ENCODE measurements around the gene AADACL4. TPM values are rescaled to one million over a fixed set of nuclear protein-coding genes. Genes with fewer than 3 reads are reported as not detected.

Gene AADACL4
- total RNA-seq, 1 experiment from 2014 or later = not detected

DNA sequence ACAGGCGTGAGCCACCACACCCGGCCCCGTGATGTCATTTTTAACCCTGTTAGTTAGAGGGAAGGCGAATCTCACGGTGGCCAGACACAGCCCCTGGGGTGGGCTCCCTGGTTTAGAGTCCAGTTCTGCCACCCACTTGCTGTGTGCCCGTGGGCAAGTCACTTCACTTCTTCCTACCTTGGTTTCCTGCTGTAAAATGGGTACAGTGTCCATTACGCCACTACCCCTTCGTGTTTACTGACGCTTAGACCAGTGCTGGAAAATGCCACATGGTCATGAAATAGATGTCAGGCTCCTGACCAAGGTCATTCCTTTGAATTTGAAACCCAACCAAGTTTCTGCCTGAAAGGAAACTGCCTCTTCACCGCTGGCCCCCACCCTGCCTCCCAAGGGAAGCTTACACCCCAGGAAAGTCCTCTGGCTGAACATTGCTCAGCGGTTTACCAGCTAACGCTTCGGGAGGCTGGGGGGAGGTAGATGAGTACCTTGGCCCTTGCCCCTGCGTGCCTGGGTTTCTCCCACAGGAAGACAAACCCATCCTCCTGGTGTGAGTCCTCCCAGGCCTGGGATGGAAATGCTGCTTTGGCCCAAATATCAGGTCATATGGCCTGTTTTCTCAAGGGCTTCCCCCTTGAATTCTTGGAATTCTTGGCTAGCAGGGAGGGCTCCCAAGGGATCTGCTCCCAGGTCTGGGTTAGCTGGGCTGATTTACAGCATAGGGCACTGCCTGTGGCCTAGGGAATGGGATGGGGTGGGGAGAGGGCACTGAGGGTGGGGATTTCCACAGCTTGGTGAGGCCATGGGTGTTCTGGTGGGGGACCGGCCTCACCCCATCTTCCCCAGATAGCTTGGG, 7.6 kb upstream of the AADACL4 start:
- H3K9me3 ChIP-seq (ENCODE audit: control insufficient read depth, low read depth, low read length) = peaks cover 15% of the 10 kb centered on the region
- H3K27me3 ChIP-seq (ENCODE audit: insufficient read depth, low read length) = no peaks in the 10 kb centered on the region
- peak overlapping the region in 2 of 3 experiments; percentile 71 to 87; a peak in 5 of 7 replicates for H3K27ac Mint-ChIP-seq
- no peak overlapping the region; the same call in 1 of the 2 replicates for H3K14ac ChIP-seq (ENCODE audit: insufficient read depth, low read length)
- no peak overlapping the region for H3T11ph ChIP-seq (ENCODE audit: low read length)
- no peak overlapping the region for H3K23ac ChIP-seq (ENCODE audit: insufficient read length, low read depth, low read length)
- no peak overlapping the region for H2BK15ac ChIP-seq (ENCODE audit: low read depth, low read length)
- peak; percentile 63 for DNase-seq
- no CpG with 5 or more reads among the region's 15 CpGs for WGBS (ENCODE audit: extremely low coverage, insufficient read length, low lambda C conversion rate)
- no peak overlapping the region for H3K4ac ChIP-seq (ENCODE audit: low read depth, low read length)
- no peaks in the 10 kb centered on the region for H3K23me2 ChIP-seq (ENCODE audit: insufficient read length, low read depth, low read length, poor library complexity, severe bottlenecking)
- H3K79me2 ChIP-seq (ENCODE audit: insufficient read depth, low read length) = no peaks in the 10 kb centered on the region
- H3K27me3 Mint-ChIP-seq (ENCODE audit: low read depth) = peaks cover 6% of the 10 kb centered on the region
- H3K27ac ChIP-seq (ENCODE audit: insufficient read length, low read depth, low read length) = no peak overlapping the region
- H2BK5ac ChIP-seq (ENCODE audit: insufficient read length, low read length) = no peak overlapping the region
- H3K36me3 Mint-ChIP-seq (ENCODE audit: insufficient read depth in 1 of 3, low read depth in 3 of 3) = peaks cover 12 to 35% (median 28%) of the 10 kb centered on the region in 3 experiments
- no peak overlapping the region for H3K56ac ChIP-seq (ENCODE audit: insufficient read length, low read depth, low read length)
- H3K9ac ChIP-seq (ENCODE audit: extremely low read depth, insufficient read length, low read length) = no peak overlapping the region
- H2BK12ac ChIP-seq (ENCODE audit: insufficient read length, low read depth, low read length) = no peak overlapping the region
- TF ChIP-seq, protein P1, sequence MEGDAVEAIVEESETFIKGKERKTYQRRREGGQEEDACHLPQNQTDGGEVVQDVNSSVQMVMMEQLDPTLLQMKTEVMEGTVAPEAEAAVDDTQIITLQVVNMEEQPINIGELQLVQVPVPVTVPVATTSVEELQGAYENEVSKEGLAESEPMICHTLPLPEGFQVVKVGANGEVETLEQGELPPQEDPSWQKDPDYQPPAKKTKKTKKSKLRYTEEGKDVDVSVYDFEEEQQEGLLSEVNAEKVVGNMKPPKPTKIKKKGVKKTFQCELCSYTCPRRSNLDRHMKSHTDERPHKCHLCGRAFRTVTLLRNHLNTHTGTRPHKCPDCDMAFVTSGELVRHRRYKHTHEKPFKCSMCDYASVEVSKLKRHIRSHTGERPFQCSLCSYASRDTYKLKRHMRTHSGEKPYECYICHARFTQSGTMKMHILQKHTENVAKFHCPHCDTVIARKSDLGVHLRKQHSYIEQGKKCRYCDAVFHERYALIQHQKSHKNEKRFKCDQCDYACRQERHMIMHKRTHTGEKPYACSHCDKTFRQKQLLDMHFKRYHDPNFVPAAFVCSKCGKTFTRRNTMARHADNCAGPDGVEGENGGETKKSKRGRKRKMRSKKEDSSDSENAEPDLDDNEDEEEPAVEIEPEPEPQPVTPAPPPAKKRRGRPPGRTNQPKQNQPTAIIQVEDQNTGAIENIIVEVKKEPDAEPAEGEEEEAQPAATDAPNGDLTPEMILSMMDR (conservative IDR thresholded peaks at IDR 0.05) = no peak
- H3K4me2 ChIP-seq (ENCODE audit: insufficient read depth, insufficient read length, low read length) = no peak overlapping the region
- H3K4me3 Mint-ChIP-seq = no peak overlapping the region
- no peak overlapping the region for H2AK5ac ChIP-seq (ENCODE audit: insufficient read length, low read length)
- no peak overlapping the region for H2BK120ac ChIP-seq (ENCODE audit: low read depth, low read length, poor library complexity, severe bottlenecking)
- no peak overlapping the region for H4K8ac ChIP-seq (replicated peaks; ENCODE audit: insufficient read length, low read depth, low read length)
- no peak overlapping the region for H2BK20ac ChIP-seq (ENCODE audit: low read depth, low read length, poor library complexity, severe bottlenecking)
- H4K20me1 ChIP-seq (ENCODE audit: control insufficient read depth, insufficient read depth, insufficient read length) = no peaks in the 10 kb centered on the region
- no peak overlapping the region for H4K5ac ChIP-seq (ENCODE audit: insufficient read length, low read depth, low read length)
- H4K91ac ChIP-seq (ENCODE audit: insufficient read length, low read depth, low read length) = no peak overlapping the region
- H3K4me1 ChIP-seq (ENCODE audit: insufficient read depth, low read length) = peaks cover 5% of the 10 kb centered on the region; the same call in 1 of the 2 replicates
- no peak overlapping the region for H2AFZ ChIP-seq (ENCODE audit: low read length)
- H3K79me1 ChIP-seq (ENCODE audit: insufficient read depth, low read depth, low read length, poor library complexity, severe bottlenecking) = no peaks in the 10 kb centered on the region
- peaks cover 37 to 40% of the 10 kb centered on the region in 2 experiments for H3K9me3 Mint-ChIP-seq
- no peak overlapping the region for H3K18ac ChIP-seq (ENCODE audit: insufficient read length, low read depth, low read length)
- H3K4me1 Mint-ChIP-seq = peaks cover 36% of the 10 kb centered on the region in 2 experiments

All from H9 (cell line).